GM19239 (cell line): ENCODE results near the gene VMP1.
A peak's percentile ranks its signal among the peaks of the same experiment; 100 is the strongest.
"Not testable (repeated sequence)": the region's sequence is repeated elsewhere in the genome, so short reads cannot be mapped to it uniquely, and the experiment has no call there.

Experiments
- DNase-seq: peaks from one replicate; pipeline ENCODE4 v3.0.0; 2011; ENCODE audit warnings: low spot score; ENCODE audit not compliant: insufficient read length
- FAIRE-seq: peaks from 2 replicates; lab custom pipeline; 2011; peaks lifted over from hg19 to GRCh38; lab: Jason Lieb, UNC

The VMP1 gene

DNA sequence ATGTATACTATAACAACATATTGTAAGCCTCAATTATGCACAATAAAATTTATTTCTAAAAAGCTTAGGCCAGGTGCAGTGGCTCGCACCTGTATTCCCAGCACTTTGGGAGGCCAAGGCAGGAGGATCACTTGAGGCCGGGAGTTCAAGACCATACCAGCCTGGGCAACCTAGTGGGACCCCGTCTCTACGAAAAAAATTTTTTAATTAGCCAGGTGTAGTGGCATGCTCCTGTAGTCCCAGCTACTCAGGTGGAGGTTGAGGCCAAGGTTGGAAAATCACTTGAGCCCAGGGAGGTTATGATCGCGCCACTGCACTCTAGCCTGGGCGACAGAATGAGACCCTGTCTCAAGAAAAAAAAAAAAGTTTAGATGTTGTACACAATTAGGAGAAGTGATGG lies 45.5 kb downstream of the VMP1 start:
- FAIRE-seq (no peak), DNase-seq (no peak)

DNA sequence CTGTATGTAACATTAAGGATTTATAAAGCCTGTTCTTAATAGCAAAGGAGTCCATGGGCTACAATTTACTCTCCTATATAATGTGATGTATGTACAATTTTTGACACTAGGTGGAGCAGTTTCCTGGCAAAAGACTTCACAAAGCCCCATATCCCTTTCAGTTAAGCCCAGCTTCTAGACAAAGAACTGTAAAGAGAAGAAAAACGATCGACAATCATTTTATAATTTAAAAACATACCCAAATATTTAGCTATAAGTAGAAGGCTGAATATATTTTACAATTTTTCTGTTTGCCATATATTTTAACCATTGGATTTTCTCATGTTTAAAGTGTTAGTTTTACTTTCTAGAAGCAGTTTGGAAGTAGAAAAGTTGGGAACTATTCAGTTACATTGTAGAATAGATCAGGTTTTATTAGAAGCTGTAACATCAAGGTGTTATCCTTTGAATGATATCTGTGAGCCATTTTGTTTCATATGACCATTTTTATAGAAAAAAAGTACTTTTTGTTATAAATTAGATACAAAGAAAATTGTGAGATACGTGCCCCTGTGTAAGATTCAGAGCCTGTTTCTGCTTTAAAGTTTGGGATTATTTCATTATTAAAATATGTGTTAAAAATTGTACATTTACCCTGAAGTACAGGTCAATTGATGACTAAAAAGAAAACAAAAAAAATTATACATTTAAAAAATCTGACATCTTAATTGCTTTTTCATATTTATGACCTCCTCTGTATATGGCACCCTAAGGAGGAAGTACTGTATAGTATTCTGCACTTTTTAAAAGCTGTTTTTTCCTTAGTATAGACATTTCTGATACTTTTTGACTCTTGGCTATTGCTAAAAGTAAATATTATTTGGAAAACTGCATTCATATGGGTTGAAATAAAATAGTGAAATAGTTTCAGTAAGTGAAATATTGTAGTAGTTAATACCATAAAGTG lies 46.3 kb downstream of the VMP1 start:
- DNase-seq, result peak; percentile 29
- FAIRE-seq, result peak; percentile 88

DNA sequence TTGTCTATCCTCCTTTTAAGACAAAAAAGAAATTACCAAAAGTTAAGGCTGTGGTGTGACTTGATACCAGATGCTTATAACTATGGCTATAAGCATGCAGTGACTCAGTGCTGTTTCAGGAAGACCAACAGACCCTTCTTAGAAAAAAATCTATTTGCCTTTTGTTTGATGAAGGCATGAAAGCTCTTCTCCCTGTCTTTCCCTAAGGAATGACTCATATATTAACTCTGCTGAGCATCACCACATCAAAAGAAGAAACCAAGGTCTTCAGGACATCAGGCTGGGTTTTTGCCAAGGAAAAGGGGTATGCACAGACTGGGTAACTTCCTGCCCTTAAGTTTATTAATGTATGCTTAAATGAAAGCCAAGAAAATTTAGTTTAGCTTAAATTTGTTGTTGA lies 47.1 kb downstream of the VMP1 start:
- DNase-seq, result no peak

DNA sequence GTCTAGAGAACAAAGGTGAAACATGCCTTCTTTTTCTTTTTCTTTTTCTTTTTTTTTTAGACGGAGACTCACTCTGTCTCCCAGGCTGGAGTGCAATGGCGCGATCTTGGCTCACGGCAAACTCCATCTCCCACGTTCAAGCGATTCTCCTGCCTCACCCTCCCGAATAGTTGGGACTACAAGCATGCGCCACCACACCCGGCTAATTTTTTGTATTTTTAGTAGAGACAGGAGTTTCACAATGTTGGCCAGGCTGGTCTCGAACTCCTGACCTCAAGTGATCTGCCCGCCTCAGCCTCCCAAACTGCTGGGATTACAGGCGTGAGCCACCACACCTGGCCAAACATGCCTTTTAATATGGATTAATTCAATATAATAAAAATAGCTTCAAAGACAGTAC lies 47.6 kb downstream of the VMP1 start:
- FAIRE-seq, DNase-seq: not testable (repeated sequence)

More for the DNA sequence above, 47.1 kb downstream of the VMP1 start:
- no peak for FAIRE-seq

DNA sequence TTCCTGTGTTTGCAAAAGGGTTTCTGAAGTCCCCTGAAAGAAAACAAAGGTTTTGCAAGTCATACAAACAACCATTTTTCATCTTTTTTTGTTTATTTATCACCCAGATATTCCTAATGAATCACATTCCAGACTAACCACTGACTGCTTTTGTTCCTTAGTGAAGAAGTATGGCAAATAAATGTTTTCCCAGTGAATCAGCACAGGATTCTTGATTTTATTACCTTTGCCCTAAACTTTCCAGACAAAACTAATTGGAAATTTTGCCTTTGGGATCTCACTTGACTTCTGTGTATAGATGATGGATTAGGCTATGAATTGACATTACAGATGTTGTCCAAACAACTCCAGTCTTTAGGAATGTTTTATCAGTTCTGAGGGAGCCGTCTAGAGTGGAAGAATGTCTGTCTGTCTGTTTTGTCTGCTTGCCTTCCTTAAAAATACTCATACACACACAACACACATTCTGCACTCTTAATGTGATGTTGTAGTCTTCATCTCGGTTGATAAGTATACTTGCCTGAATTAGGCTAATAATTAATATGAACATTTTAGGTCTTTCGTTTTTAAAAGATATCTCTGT lies 48.9 kb downstream of the VMP1 start:
- DNase-seq, result no peak
- no peak for FAIRE-seq

DNA sequence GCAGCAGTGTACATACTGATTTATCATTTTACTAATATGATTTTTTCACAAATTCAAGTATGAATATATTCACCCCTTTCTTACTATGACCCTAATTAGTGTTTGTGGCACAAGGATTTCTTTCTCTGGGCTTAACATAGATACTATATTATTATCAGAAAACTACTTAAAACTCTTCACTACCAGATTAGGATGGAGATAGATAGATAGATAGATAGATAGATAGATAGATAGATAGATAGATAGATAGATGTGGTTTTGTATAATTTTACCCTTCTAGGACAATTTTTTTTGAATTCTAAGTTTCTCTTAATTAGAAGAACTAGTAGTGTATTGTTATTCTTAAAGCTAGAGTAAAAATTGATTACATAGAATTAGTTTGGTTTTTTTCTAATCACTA lies 49.6 kb downstream of the VMP1 start:
- FAIRE-seq (no peak), DNase-seq (no peak)

DNA sequence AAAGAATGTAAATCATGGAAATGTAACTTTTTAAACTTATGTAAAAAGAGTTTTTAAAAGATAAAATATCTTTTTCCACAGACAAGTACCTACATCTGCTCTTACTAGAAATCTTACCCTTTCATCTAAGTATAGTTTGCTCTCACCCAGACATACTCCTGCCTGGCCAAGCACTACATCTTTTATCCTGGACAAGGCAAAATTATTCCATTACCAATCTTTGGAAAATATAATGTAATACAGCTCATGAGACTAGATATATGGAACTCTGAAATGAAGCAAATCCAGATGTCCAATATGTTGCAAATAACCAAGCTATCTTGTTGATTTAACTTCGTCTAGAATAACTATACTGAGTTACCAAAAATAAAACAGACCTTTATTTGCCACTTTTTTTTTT lies 50.0 kb downstream of the VMP1 start:
- FAIRE-seq (no peak), DNase-seq (no peak)

DNA sequence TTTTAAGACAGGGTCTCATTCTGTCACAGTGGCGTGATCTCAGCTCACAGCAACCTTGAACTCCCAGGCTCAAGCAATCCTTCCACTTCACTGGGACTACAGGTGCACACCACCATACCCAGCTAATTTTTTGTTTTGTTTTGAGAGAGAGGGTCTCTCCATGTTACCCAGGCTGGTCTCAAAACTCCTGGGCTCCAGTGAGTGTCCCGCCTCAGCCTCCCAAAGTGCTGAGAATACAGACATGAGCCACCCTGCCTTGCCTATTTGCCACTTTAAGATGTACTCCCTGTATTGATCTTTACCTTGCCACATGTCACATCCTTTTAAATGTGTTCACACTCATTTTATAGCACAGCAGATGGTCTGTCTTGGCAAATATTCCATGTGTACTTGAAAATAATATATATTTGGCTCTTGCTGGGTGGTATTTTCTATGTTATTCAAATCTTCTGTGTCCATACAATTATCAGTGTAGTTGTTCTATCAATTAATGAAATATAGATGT lies 50.5 kb downstream of the VMP1 start:
- FAIRE-seq (no peak), DNase-seq (no peak)

DNA sequence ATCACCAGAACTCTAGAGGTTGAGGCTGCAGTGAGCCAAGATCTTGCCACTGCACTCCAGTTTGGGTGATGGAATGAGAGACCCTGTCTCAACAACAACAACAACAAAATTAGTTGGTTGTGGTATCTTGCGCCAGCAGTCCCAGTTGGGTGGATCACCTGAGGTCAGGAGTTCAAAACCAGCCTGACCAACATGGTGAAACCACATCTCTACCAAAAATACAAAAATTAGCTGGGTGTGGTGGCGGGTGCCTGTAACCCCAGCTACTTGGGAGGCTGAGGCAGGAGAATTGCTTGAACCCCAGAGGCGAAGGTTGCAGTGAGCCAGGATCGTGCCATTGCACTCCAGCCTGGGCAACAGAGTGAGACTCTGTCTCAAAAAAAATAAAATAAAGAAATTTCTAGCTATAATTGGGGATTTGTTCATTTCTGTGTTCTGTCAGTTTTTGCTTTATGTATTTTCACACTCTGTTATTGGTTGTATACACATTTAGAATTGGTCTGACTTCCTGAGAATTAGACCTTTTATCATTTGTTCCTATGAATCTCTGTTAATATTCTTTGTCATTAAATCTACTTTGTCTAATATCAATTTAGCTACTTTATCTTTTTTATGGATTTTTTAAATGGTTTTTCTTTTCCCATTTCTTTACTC lies 51.7 kb downstream of the VMP1 start:
- FAIRE-seq, DNase-seq: not testable (repeated sequence)

DNA sequence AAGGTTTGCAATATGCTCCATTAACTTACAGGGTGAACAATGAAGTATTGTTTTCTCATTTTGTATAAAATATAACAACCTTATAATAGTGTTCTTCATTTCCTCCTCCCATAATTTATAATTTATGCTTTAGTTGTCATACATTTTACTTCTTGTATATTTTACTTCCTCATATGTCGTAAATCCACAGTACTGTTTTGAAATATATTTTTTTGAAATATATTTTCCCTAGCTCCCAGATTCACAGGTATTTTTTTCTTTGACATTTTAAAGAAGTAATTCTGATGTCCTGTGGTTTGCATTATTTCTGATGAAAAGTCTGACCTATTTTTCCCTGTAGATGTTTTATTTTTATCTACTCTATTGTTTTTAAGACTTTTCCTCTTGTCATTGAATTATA lies 52.7 kb downstream of the VMP1 start:
- DNase-seq (no peak), FAIRE-seq (no peak)

DNA sequence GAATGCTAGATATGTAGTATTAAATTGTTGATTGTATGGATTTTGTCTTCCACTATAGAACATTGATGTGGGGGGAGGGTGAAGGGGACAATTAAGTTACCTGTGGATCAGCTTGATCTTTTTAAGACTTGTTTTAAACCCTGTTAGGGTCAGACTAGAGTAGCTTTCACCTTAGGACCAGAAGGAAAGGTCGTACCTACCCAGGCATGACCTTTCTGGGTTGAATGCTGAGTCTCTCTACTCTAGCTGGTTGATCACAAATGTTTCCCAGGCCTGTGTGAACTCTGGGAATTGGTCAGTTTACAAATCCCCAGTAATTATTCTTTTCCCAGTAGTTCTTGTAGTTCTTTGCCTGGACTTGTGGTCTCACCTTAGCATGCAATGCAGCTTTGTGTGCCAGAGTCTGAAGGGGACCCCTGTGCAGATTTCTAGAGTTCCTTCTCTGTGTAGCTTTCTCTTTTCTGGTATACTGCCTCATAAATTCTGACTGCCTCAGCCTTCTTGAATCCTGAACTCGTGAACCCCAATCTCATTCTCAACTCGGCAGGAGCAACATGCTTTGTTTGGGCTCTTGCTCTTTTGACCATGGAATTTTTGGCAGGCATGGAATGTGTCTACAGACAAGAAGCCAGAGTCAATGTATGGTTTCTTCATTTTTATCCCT lies 54.1 kb downstream of the VMP1 start:
- FAIRE-seq (no peak), DNase-seq (no peak)

DNA sequence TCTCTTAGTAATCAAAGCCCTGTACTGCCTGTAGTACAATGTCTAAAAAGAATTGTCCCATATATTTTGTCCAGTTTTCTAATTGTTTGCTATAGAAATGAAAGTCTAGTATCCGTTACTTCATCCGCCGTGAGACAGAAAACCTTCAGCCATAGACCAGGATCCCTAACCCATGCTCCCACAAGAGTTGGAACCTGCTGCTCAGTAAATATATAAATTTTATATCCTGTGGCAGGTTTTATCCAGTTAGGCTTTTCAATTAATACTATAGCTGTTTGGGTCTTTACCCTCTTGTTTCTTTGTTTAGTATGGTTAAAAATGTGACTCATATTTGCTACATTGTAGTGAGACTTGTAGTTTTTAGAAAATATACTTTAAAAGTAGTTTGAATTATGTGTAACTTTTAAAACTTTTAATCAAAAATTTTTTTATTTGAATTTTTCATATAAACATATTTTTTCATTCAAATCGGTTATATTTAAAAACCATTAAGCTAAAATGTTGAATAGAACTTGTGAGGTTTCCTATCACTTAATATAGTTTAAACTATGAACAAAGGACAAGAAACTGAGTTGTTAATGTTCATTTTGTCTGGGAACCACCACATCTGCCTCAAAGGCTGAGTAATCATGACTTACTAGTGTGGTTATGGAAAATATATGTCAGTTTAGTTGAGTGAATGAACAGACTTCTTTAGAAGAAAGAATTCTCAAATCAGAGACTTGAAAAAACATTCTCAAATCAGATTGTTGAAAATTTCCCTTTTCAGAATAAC lies 54.8 kb downstream of the VMP1 start:
- FAIRE-seq, result no peak
- DNase-seq, result no peak

DNA sequence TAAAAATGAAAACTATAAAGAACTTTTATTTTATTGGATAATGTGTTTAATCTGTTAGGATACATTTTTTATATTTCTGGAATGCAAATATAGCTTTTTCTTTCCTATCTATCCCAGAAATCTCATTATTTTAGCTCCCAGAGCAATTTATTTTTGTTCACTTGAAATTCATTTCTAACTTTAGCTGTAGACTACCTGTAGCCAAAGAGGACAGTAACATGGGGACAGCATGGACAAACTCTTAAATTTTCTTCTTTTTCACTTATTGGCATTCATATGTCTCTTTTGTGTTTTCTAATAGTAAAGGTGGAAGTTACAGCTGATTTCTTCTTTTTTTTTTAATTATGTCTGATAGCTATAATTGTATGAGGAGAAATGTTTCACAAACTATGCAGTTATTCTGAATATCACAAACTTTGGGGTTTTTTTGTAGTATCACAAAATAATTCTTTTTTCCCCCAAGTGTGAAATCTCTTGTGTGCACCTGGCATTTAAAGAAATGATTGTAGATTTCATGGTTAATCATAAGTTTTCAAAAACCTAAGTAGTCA lies 55.4 kb downstream of the VMP1 start:
- FAIRE-seq, result no peak

DNA sequence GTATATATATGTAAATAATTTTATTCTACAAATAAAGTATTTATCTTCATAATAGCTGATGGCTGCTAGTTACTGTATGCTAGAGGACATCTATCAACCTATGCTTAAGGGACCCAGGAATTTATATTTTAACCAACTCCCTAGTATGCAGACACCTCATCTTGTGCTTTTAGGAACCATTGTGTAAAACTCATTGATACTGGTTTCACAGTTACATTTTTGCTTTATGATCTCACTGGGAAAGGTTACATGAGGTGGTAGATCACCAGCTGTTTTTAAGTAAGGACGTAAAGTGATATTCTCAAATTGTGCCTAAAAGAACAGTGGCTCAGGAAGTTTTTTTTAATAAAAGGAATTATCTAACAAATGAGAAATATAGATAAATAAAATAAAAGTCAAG lies 56.4 kb downstream of the VMP1 start:
- FAIRE-seq (no peak), DNase-seq (no peak)

More for the DNA sequence above, 55.4 kb downstream of the VMP1 start:
- no peak for DNase-seq

DNA sequence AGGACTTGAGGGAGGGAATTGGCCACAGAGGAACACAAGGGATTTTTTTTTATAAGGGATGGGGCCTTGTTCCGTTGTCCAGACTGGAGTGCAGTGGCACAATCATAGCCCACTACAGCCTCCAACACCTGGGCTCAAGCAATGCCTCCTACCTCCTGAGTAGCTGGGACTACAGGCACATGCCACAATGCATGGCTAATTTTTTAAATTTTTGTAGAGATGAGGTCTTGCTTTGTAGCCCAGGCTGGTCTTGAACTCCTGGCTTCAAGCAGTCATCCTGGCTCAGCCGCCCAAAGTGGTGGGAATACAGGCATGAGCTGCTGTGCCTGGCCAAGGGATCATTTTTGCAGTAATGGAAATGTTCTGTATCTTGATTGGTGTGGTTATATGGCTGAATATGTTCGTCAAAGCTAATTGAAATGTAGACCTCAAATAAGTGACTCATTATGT lies 56.9 kb downstream of the VMP1 start:
- no peak for FAIRE-seq
- no peak for DNase-seq

DNA sequence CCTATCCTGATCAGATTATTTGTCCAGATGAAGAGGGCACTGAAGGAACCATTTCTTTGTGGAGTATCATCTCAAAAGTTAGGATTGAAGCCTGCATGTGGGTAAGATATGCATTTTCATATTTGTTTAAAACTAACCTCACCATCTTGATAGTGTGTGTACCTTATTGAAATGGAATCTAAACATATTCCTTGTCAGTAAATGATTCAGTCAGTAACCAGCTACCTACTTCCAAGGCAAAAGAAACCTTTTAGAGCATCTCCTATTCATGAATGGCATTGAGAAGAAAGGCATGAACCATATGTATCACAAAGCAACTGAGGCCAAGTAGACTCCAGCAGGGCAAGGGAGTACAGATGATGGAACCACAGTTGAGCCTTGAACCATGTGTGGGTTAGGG lies 57.6 kb downstream of the VMP1 start:
- no peak for FAIRE-seq
- no peak for DNase-seq

DNA sequence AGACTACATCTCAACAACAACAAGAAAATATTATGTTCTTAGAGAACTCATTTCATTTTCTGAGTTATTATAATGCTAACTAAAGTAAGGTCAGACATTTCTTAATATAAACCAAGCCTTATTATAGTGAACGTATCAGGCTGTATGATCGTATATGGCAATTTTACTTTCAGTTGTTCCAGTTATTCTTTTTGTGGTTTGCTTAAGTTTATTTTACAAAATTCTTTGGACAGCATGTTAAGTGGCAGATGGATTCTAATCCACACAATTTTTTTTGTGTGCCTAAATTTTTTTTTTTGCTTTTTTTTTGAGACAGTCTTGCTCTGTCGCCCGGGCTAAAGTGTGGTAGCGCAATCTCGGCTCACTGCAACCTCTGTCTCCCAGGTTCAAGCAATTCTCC lies 59.0 kb downstream of the VMP1 start:
- FAIRE-seq (no peak), DNase-seq (no peak)

DNA sequence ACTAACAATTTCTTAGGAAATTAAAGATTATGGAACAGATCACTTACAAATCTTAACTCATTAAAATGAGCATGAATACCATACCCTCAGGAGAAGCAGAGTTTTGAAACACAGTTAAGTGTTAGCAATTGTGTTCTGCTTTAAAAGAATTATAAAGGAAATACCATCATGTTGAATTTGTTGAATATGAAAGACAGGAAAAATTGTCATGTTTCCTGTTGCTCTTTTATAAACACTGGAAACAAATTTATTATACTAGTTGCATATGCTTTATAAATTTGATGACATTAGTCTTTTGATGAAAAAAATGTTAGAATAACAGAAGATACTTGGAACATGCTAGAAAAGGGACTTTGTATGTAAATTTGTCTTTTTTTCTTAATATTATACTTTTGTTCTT lies 59.7 kb downstream of the VMP1 start:
- no peak for DNase-seq
- FAIRE-seq, result no peak

DNA sequence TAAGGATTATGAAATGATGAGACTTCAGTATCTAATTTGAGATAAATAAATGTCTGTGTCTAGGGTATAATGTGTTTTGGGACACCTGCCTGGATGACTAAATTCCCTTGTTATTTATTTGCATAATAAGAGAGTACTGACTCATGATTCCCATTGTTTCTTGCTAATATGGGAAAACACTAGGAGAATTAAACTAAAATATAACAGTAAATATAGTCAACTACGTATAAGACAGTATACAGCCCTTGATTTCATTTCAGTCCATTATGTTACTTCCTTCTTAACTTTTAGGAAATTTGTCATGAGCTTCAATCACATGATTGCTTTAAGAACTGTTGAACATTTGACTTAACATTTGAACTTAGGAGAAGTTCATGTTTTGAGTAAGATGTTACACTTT lies 62.4 kb downstream of the VMP1 start:
- DNase-seq (no peak), FAIRE-seq (peak; percentile 28)
